ENCODE measurements around the gene PRSS57.
A peak's percentile ranks its signal among the peaks of the same experiment; 100 is the strongest.
"Not testable (repeated sequence)": the region's sequence is repeated elsewhere in the genome, so short reads cannot be mapped to it uniquely, and the experiment has no call there.

The PRSS57 gene

DNA sequence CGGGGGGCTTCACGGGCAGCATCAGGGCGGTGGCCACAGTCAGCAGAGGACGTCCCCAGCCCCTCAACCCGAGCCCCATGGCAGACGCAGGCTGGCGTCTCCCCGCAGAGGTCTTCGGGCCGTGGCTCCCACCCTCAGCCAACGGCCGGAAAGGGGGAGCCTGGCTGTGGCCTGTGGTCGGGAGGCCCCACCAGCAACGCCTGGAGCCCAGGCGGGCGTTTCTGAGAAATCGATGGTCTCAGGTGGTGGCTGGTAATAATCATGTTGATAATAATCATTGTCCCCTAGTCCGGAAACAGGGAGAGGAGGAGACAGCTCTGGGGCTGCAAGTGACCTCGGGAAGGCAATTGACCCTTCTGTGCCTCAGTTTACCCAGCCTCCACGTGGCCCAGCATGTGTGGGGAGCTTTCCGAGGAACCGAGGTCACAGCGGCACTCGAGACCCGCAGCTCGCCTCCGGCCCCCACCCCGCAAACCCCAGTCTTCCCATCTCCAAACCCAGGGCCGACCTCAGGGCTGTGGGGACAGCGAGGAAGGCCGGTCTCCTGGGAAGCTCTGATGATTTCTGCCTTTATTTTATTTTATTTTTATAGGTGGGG lies at the start of gene PRSS57:
Gene PRSS57 (minus strand): TSS at position 101 of the 598 bp plus-strand sequence. CDS start 22 bp downstream, at position 79.
- TF ChIP-seq POLR2A (IDR thresholded peaks at IDR 0.05; ENCODE audit: low read depth, low read length) = no peak
- no peak for FAIRE-seq
- DNase-seq (ENCODE audit: insufficient read length, low spot score) = no peak

DNA sequence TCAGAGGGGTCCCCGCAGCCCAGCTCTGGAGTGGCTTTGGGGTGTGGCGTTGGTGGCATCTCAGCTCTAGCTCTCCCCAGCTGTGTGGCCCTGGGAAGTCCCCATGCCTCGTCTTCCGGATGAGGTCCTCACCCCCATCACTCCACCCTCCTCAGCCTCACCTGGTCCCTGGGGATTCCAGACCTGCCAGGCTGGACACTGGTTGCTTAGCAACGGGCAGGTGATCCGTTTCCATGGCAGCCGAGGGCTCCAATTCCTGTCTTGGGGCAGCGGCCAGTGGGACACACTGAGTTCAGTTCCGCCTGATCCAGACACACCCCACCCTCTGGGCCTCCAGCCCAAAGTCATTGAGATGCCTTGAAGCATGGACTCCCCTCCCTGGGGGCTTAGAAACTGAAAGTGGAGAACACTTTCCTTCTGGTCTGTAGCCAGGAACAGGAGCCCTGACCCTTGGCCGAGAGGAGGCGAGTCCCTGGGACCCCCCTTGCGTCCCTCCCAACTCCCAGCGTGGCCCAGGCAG lies 48.0 kb upstream of the PRSS57 start:
- no peak for TF ChIP-seq POLR2A (IDR thresholded peaks at IDR 0.05; ENCODE audit: low read depth, low read length)
- FAIRE-seq = no peak
- DNase-seq (ENCODE audit: insufficient read length, low spot score) = no peak

DNA sequence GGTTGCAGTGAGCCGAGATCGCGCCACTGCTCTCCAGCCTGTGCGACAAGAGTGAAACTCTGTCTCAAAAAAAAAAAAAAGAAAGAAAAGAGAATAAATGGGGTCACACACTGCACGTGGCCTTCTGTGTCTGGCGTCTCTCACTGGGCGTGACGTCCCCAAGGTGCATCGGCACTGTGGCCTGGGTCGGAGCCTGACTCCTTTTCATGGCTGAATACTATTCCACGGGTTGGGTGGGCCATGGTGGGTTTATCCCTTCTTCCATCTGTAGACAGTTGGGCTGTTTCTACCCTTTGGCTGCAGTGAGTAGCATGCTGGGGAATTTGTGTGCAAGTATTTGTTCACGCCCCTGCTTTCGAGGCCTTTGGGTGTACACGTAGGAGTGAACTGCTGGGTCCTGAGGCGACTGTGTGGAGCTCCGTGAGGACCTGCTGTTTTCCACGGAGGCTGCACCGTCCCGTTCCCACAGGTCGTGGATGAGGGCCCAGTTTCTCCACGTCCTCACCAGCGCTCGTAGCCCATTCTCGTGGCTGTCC lies 47.4 kb upstream of the PRSS57 start:
- FAIRE-seq (no peak), DNase-seq (ENCODE audit: insufficient read length, low spot score) (no peak)
- no peak for TF ChIP-seq POLR2A (IDR thresholded peaks at IDR 0.05; ENCODE audit: low read depth, low read length)

DNA sequence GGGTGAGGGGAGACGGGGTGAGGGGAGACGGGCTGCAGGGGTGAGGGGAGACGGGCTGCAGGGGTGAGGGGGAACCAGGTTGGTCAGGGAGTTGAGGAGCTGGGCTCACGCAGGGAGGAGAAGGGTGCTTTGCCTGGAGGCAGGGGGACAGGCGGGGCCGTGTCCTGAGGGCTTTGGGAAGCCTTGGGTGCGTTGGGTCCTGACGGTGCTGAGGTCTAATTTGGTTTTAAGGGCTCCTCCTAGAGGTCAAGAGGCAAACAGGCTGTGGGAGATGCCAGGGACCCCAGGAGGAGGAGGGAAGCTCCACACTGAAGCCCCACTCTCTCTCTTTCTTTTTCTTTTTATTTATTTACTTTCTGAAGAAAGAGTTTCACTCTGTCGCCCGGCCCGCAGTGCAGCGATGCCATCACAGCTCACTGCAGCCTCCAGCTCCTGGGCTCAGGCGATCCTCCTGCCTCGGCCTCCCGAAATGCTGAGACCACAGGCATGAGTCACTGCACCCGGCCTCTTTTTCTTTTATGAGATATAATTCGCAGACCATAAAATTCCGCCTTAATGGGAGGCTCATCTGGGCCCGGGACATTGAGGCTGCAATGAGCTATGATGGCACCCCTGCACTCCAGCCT lies 46.4 kb upstream of the PRSS57 start:
- FAIRE-seq (no peak), DNase-seq (ENCODE audit: insufficient read length, low spot score) (no peak)
- TF ChIP-seq POLR2A (IDR thresholded peaks at IDR 0.05; ENCODE audit: low read depth, low read length) = no peak

DNA sequence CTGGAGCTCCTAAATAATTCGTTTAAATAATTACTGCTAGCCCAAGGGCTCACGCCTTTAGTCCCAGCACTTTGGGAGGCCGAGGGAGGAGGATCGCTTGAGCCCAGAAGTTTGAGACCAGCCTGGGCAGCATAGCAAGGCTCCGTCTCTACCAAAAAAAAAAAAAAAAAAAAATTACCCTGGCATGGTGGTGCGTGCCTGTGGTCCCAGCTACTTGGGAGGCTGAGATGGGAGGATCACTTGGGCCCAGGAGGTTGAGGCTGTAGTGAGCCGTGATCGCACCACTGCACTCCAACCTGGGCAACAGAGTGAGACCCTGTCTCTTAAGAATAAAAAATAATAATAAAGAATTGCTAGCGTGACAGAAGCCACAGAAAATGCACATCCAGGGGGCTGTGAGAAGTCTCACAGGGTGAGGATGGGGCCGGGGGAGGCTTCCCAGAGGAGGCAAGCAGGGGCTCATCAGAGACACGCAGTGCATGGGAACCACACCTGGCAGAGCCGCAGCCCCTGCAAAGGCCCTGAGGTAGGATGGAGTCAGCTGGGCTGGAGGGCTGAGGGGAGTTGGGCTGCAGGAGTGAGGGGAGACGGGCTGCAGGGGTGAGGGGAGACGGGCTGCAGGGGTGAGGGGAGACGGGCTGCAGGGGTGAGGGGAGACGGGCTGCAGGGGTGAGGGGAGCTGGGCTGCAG lies 45.7 kb upstream of the PRSS57 start:
- FAIRE-seq; DNase-seq (ENCODE audit: insufficient read length, low spot score): not testable (repeated sequence)

DNA sequence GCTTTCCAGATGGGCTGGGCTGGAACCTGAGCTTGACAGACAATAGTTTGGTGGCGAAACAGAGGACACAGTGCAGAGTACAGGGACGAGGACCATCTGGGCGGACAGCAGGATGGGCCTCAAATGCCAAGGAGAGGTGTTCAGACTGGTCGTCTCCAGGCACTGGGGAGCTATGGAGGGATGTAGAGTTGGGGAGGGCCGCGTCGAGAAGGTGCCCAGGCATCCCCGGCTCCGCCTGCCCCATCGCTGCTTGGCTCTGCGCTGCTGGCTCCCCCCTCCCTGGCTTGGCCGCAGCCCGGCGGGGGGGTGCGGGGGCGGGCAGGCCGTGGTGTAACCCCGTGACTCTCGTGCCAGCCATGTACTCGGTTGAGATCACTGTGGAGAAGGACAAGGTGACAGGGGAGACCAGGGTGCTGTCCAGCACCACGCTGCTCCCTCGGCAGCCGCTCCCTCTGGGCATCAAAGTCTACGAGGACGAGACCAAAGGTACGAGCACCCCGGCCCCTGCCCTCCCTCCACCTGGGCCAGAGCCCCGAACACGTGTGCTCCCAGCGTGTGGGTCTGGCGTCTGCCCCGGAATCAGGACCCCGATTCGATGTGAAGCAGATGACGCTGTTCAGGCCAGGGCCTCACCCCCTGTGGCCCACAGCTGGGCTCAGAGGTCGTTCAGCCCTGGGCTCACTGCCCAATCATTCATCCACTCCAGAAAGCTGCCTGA lies 44.9 kb upstream of the PRSS57 start:
- TF ChIP-seq POLR2A (IDR thresholded peaks at IDR 0.05; ENCODE audit: low read depth, low read length) = no peak
- DNase-seq (ENCODE audit: insufficient read length, low spot score) (no peak), FAIRE-seq (no peak)

DNA sequence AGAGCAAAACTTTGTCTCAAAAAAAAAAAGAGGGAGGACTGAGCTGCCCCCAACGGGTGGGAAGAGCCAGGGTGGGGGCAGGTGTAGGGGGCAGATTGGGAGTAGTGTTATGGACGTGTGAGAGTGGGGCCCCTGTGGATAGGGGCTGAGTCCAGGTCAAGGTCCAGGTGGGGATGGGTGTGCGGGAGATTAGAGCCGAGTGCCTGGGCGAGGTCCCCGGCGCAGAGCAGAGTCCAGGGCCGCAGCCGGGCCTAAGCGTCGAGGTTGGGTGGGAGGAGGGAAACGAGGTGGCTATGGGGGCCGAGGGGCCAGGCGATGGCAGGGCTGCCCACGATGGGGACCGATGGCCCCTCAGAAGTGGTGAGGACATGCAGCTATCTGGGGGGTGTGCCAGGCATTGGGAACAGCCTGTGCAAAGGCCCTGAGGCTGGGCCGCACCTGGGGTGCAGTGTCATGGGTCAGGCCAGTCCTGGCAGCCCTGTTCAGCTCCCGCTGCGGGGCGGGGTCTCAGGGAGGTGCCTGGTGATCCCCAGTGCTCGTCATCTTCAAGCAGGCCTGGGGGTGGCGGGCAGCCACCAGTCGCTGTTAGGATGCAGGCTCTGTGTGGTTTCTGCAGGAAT lies 43.4 kb upstream of the PRSS57 start:
- FAIRE-seq = no peak

DNA sequence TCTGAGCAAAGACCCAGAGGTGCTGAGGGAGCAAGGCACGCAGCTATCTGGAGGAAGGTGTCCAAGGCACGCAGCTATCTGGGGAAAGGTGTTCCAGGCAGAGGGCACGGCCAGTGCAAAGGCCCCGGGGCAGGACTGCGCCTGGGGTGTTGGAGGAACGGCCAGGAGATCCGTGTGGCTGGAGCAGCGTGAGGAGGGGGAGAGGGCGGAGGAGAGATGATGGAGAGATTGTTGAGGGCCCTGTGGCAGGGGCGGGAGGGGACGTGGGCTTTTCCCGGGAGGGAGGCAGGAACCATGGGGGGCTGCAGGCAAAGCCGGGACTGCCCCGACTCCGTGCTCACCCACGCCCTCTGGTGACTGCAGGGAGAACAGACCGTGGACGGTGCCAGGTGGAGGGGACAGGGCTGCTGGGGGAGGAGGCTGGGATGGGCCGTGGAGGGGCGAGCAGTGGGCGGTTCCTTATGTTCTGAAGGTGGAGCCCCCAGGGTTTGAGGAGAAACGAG lies 42.4 kb upstream of the PRSS57 start:
- DNase-seq (ENCODE audit: insufficient read length, low spot score) (peak; percentile 65), FAIRE-seq (no peak)
- TF ChIP-seq POLR2A (IDR thresholded peaks at IDR 0.05; ENCODE audit: low read depth, low read length) = no peak

More for the DNA sequence above, 43.4 kb upstream of the PRSS57 start:
- TF ChIP-seq POLR2A (IDR thresholded peaks at IDR 0.05; ENCODE audit: low read depth, low read length) = no peak
- no peak for DNase-seq (ENCODE audit: insufficient read length, low spot score)

DNA sequence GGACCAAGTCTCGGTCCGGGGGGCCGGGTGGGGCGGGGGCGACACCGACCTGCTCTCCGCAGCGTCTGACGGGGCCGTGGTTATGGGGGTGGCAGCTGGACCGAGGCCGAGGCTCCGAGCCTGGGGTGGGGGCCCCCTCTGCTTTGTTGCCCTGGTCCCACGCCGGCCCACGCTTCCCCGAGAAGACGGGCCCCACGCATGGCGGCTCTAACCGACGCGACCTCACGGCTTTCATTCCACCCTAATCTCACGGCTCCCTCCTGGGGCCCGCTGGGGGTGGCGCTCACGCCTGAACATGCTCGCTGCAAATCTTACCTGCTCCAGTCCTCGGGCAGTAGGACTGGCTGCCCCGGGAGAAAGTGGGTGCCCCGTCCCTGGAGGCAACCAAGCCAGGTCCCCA lies 40.9 kb upstream of the PRSS57 start:
- TF ChIP-seq POLR2A (IDR thresholded peaks at IDR 0.05; ENCODE audit: low read depth, low read length) = no peak
- no peak for FAIRE-seq
- no peak for DNase-seq (ENCODE audit: insufficient read length, low spot score)

DNA sequence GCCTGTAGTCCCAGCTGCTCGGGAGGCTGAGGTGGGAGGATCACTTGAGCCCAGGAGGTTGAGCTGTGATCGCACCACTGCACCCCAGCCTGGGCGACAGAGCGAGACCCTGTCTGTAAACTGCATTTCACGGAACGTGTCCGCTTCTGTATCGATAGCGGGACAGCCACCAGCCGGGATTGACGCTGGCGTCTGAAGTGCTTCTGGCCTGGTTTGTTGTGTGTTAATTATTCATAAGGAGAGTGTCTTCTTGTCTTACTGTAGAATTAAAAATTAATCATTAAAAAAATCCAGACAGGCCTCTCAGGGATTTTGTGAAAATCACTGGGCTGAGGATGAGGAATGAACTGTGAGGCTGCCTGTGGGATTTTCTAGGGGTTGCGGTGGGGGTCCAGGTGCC lies 39.5 kb upstream of the PRSS57 start:
- TF ChIP-seq POLR2A (IDR thresholded peaks at IDR 0.05; ENCODE audit: low read depth, low read length) = no peak
- FAIRE-seq = no peak

DNA sequence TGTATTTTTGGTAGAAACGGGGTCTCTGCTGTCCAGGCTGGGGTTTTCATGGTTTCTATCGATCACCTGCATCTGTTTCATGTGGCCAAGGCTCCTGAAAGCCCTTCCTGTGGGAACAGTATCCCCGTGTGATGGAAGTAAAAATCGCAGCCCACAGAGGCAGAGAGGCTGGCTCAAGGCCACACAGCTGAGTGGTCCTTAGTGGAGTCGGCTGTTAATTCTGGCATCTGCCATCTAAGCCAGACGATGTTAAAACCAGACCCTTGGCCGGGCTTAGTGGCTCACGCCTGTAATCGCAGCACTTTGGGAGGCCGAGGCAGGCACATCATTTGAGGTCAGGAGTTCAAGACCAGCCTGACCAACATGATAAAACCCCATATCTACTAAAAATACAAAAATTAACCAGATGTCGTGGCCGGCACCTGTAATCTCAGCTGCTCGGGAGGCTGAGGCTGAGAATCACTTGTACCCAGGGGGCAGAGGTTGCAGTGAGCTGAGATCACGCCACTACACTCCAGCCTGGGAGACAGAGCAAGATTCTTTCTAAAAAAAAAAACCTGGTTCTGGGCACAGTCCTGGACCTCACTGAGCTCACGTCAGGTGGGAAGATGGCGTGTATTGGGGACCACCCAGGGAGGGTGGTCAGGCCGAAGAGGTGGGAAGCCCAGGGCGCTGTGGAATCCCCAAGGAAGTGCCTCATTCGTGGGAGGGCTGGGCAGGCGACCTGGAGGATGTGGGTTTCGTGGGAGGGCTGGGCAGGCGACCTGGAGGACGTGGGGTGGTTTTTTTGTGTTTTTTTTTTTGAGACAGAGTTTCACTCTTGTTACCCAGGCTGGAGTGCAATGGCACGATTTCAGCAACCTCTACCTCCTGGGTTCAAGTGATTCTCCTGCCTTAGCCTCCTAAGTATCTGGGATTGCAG lies 37.2 kb upstream of the PRSS57 start:
- TF ChIP-seq POLR2A (IDR thresholded peaks at IDR 0.05; ENCODE audit: low read depth, low read length) = no peak
- no peak for FAIRE-seq
- no peak for DNase-seq (ENCODE audit: insufficient read length, low spot score)

More for the DNA sequence above, 39.5 kb upstream of the PRSS57 start:
- DNase-seq (ENCODE audit: insufficient read length, low spot score) = no peak

DNA sequence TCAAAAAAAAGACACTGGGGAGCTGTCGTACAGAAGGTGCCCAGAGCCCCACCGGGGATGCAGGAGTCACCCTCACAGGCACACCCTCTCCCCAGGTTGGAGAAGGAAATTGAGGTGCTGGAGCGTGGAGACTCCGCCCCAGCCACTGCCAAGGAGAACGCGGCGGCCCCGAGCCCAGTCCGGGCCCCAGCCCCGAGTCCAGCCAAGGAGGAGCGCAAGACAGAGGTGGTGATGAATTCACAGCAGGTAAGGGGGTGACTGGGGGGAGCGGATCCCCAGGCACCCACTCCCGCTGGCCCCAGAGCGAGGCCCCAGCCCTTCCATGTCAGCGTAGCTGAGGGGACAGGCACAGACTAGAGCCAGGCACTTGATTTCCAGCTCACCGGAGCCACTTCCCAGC lies 35.7 kb upstream of the PRSS57 start:
- TF ChIP-seq POLR2A (IDR thresholded peaks at IDR 0.05; ENCODE audit: low read depth, low read length) = no peak
- FAIRE-seq = no peak
- no peak for DNase-seq (ENCODE audit: insufficient read length, low spot score)

Data from H54 (cell line).